GM18507 (cell line): Measurements from ENCODE around the gene NECTIN3.

Experiments
- DNase-seq: peaks from one replicate; pipeline ENCODE4 v3.0.0; 2011; ENCODE audit warnings: low read depth; ENCODE audit not compliant: insufficient read length; ENCODE audit errors: extremely low spot score
- FAIRE-seq: peaks from 2 replicates; lab custom pipeline; 2011; peaks lifted over from hg19 to GRCh38; lab: Jason Lieb, UNC

NECTIN3 gene, protein sequence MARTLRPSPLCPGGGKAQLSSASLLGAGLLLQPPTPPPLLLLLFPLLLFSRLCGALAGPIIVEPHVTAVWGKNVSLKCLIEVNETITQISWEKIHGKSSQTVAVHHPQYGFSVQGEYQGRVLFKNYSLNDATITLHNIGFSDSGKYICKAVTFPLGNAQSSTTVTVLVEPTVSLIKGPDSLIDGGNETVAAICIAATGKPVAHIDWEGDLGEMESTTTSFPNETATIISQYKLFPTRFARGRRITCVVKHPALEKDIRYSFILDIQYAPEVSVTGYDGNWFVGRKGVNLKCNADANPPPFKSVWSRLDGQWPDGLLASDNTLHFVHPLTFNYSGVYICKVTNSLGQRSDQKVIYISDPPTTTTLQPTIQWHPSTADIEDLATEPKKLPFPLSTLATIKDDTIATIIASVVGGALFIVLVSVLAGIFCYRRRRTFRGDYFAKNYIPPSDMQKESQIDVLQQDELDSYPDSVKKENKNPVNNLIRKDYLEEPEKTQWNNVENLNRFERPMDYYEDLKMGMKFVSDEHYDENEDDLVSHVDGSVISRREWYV

GRCh38 chr3:111071257-111072030 lies at the start of gene NECTIN3:
TSS of gene NECTIN3 (plus strand) at chr3:111071816. CDS start at chr3:111072018, 202 bp downstream.
- peak; percentile 29 for DNase-seq
- no peak for FAIRE-seq

- FAIRE-seq (no peak), DNase-seq (no peak)
These were observed 43.7 kb upstream of the NECTIN3 start for GRCh38 chr3:111027868-111028267.

DNA sequence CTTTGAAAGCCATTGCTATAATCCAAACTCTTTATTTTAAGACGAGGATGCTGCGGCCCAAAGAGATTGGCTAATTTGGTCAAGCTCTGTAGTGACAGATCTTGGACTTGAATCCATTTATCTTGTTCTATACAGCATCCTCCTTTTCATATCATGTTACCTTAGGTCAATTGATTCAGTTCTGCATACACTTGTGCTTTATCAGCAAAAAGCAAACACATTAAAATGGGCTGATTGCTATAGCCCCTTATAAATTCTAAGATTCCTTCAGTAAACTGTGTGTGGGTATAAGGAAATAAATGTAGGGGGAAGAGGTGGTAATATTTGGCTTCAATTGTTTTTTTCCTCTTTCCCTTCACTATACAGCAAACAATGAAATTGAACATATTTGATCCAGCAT lies 40.1 kb upstream of the NECTIN3 start:
- DNase-seq (no peak), FAIRE-seq (no peak)

DNA sequence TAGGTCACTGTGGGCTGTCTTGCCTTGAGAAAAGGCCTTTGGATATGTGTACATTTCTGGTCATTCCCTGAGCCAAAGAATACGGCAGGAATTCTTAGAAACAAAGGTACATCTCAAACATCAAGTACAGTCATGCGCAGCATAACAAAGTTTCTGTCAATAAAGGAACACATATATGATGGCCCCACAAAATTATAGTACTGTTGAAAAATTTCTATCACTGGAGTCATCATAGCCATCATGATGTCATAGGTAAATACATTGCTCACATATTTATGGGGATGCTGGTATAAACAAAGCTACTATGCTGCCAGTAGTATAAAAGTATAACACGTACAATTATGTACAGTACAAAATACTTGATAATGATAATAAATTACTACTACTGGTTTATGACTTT lies 38.9 kb upstream of the NECTIN3 start:
- DNase-seq (no peak), FAIRE-seq (no peak)

DNA sequence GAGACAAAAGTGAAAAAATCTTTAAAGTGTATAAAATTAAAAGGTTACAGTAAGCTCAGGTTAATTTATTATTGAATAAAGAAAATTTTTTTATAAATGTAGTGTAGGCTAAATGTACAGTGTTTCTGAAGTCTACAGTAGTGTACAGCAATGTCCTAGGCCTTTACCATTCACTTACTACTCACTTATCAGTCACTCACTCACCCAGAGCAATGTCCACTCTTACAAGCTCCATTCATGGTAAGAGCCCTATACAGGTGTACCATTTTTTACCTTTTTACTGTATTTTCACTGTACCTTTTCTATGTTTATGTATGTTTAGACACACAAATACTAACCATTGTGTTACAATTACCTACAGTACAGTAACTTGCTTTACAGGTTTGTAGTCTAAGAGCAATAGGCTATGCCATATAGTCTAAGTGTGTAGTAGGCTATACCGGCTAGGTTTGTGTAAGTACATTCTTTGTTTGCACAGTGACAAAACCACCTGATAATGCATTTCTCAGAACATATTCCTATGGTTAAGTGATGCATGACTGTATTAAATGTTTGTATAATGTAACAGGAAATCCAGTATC lies 38.1 kb upstream of the NECTIN3 start:
- FAIRE-seq (no peak), DNase-seq (no peak)

- no peak for DNase-seq
- FAIRE-seq = no peak
These were observed 36.3 kb upstream of the NECTIN3 start for GRCh38 chr3:111035316-111035715.

- DNase-seq = no peak
- FAIRE-seq = no peak
These were observed 35.7 kb upstream of the NECTIN3 start for GRCh38 chr3:111035902-111036301.

DNA sequence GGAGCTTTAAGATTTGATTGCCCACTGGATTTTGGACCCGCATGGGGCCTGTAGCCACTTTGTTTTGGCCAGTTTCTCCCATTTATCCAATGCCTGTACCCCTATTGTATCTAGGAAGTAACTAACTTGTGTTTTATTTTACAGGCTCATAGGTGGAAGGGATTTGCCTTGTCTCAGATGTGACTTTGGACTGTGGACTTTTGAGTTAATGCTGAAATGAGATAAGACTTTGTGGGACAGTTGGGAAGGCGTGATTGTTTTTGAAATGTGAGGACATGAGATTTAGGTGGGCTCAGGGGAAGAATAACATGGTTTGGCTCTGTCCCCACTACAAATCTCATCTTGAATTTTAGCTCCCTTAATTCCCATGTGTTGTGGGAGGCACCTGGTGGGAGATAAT lies 30.7 kb upstream of the NECTIN3 start:
- FAIRE-seq (no peak), DNase-seq (no peak)

- DNase-seq (no peak), FAIRE-seq (no peak)
These were observed 26.1 kb upstream of the NECTIN3 start for GRCh38 chr3:111045564-111045963.

- FAIRE-seq (no peak), DNase-seq (no peak)
These were observed 24.6 kb upstream of the NECTIN3 start for GRCh38 chr3:111047042-111047441.

GRCh38 chr3:111047812-111048435 lies 23.7 kb upstream of the NECTIN3 start:
- no peak for DNase-seq
- FAIRE-seq = no peak

DNA sequence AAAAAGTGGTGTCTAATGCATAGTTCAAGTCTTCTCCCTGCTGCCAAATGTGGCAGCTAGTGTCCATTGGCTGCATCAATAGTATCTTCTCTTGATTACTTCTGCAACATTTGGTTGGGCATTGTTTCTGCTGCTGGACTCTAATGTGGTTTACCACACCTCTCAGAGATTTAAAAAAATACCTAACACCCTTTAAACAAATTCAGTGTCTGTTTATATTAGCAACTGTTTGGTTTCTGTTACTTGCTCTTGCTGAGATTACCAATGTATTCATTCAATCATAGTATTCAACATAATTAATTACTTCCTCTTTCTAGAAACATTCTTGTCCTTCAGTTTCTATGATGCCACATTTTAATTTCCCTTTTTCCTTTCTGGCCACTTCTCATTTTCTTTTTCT lies 20.3 kb upstream of the NECTIN3 start:
- FAIRE-seq = no peak

DNA sequence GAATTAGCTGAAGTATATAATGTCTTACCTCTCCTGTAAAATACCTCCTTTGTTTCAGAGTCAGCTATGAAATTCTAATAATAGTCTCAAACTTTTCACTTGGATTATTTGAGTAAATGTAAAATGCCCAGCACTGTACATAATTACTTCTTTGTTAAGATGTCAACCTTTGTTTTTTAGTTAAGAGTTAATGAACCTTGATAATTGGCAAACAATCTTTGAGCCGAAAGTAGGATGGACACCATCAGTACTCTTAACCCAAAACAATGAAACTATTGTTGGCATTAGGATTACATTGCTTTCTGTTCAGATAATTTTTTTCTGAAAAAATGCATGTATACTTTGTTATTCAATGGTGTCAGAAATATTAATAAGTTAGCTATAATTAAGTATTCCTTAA lies 3.0 kb upstream of the NECTIN3 start:
- no peak for DNase-seq
- FAIRE-seq = no peak

More for the DNA sequence above, 20.3 kb upstream of the NECTIN3 start:
- DNase-seq = no peak

- FAIRE-seq = no peak
- DNase-seq = no peak
These were observed 1.4 kb upstream of the NECTIN3 start for GRCh38 chr3:111069974-111070771.

DNA sequence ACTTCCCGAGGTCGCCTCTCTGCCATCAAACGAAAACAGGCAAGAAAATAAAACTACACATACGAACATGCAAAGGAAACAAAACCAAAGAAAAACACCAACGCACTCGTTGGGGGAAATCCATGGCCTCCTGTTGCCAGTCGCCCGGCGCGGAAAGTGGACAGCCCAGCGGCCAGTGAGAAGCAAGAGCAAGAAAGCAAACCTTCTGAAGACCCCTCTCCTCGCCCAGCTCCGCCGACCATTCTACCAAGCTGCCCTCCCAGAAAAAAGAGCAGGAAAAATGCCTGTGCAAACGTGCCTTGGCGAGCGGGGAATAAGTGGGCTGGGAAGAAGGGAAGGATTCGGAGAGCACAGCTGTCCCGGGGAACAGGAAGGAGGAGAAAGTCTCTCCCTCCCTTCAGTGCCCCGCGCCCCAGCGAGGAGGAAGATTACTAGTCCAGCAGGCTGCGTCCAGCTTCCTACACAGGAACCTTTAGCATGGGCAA lies 802 bp upstream of the NECTIN3 start:
- DNase-seq (no peak), FAIRE-seq (no peak)

DNA sequence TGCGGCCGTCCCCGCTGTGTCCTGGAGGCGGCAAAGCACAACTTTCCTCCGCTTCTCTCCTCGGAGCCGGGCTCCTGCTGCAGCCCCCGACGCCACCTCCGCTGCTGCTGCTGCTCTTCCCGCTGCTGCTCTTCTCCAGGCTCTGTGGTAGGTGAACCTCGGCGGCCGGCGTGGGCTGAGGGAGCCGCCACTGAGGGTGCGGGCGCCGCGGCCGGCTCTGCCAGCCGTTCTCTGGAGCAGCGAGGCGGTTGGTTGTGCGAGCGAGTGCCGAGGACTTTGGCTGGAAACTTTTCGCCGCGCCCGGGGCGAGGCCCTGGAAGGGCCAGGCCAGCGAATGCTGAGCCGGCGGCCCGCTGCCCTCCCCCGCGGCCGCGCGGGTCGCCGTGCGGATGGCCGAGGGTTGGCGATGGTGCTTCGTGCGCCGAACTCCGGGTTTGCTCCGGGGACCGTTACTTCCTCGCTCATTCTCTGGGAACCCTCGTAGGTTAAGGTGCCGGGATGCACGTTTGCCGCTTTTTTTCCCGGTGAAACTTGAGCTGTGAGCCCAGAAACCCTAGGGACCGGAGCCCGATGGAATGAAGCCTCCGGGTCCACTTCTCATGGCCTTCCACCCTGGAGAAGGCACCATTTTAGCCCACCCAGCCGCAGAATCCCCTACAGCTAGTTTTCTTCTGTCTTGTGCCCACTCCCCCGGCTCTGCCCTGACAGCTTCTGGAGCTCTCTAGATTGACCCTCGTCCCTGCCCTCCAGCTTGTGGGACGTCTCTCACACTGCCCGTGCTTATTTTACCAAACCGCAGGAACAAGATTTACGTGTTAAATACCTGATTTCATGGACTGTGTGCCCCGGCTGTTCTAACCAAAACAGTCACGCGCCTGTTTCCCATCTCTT lies 660 bp downstream of the NECTIN3 start:
- no peak for DNase-seq
- no peak for FAIRE-seq

- FAIRE-seq (no peak), DNase-seq (no peak)
These were observed 1.6 kb downstream of the NECTIN3 start for GRCh38 chr3:111073218-111073617.

DNA sequence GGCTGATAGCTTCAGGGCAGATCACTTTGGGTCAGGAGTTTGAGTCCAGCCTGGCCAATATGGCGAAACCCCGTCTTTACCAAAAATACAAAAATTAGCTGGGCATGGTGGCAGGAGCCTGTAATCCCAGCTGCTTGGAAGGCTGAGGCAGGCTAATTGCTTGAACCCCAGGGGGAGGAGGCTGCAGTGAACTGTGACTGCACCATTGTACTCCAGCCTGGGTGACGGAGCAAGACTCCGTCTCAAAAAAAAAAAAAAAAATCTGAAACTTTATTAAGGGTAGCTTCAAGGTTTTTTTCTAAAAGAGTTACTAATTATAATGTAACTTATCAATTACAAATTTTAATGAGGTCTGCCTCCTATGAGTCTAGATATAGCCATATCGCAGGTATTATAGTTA lies 5.1 kb downstream of the NECTIN3 start:
- no peak for FAIRE-seq
- no peak for DNase-seq
